MM.1S (cell line): ENCODE measurements around the gene ACACB.

Source experiments
- EZH2 ChIP-seq: fragments of 300-600 bp; sonication (generic); optimal IDR thresholded peaks from 2 replicates; pipeline ENCODE3; 2017; ENCODE audit warnings: low read depth, mild to moderate bottlenecking, antibody characterized with exemption, low read length, mixed read lengths
- EZH2phosphoT487 ChIP-seq: fragments of 300-600 bp; sonication (generic); IDR thresholded peaks from 2 replicates; pipeline ENCODE4 v1.6.1; 2018; ENCODE audit warnings: antibody characterized with exemption, low read length
- TF ChIP-seq, protein P1 (sequence below): fragments of 300-600 bp; sonication (generic); IDR thresholded peaks from 2 replicates; pipeline ENCODE4 v1.5.1; 2016; ENCODE audit warnings: antibody characterized with exemption, low read length, mixed read lengths

DNA sequence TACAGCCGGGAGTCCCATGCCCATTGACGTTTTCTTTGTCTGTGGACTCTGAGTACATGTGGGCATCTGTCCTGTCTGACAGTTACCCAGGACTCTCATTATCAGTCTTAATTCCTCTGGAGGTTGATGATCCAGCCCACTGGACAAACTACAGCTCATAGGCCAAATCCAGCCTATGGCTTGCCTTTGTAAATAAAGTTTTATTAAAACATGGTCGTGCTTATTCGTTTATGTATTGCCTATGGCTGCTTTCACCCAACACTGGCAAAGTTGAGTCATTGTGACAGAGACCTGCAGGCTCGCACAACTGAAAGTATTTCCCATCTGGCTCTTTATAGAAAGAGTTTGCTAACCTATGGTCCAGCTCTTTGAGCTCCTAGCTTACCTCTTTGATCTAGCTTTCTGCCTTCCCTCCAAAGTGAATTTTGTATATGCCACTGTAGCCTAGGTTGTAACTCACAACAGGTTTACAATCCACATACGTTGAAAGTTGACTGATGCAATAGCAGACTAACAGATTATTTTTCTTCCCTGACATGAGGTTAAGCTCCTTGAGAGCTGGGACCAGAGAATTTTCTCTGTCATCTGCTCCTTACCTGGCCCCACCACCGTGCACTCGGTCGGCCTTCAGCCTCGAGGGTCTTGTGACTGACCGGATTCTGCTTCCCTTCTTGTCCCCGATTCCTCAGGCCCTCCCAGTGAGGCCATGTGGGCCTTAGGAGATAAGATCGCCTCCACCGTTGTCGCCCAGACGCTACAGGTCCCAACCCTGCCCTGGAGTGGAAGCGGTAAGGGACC lies 57.3 kb downstream of the ACACB start:
- TF ChIP-seq EZH2 (no peak), EZH2phosphoT487 (no peak)
- TF ChIP-seq, protein P1, sequence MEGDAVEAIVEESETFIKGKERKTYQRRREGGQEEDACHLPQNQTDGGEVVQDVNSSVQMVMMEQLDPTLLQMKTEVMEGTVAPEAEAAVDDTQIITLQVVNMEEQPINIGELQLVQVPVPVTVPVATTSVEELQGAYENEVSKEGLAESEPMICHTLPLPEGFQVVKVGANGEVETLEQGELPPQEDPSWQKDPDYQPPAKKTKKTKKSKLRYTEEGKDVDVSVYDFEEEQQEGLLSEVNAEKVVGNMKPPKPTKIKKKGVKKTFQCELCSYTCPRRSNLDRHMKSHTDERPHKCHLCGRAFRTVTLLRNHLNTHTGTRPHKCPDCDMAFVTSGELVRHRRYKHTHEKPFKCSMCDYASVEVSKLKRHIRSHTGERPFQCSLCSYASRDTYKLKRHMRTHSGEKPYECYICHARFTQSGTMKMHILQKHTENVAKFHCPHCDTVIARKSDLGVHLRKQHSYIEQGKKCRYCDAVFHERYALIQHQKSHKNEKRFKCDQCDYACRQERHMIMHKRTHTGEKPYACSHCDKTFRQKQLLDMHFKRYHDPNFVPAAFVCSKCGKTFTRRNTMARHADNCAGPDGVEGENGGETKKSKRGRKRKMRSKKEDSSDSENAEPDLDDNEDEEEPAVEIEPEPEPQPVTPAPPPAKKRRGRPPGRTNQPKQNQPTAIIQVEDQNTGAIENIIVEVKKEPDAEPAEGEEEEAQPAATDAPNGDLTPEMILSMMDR = no peak
